HepG2 (cell line): ENCODE results near the gene ADGRB2.

Experiments
- CEBPB ChIP-seq: IDR thresholded peaks from 2 replicates; pipeline ENCODE4 v1.6.1; 2011; ENCODE audit warnings: low read depth, low read length, improper control_type of control experiment, borderline replicate concordance
- CSRNP2 ChIP-seq: sonication (generic); formaldehyde crosslinking; conservative IDR thresholded peaks from 2 replicates; pipeline ENCODE4 v1.8.0; 2022; ENCODE audit warnings: low read depth, missing genetic modification reagents
- ELF1 ChIP-seq: sonication (generic); formaldehyde crosslinking; IDR thresholded peaks from 2 replicates; pipeline ENCODE4 v1.4.0; 2020; ENCODE audit warnings: missing genetic modification reagents
- EP300 ChIP-seq, 3 experiments: sonication (generic) in 1 of 3; formaldehyde crosslinking in 1 of 3; IDR thresholded peaks; 2 replicates each; pipeline versions ENCODE4 v1.5.1 to v1.6.1; 2011 to 2020; ENCODE audit warnings: low read depth in 2 of 3, low read length in 2 of 3, borderline replicate concordance in 1 of 3, improper control_type of control experiment in 1 of 3, mild to moderate bottlenecking in 1 of 3, missing genetic modification reagents in 1 of 3, moderate library complexity in 1 of 3
- EZH2 ChIP-seq: conservative IDR thresholded peaks from 2 replicates; pipeline ENCODE4 v1.6.1; 2012; ENCODE audit warnings: mild to moderate bottlenecking, low read depth, low read length, moderate library complexity
- FOXM1 ChIP-seq: sonication (generic); formaldehyde crosslinking; IDR thresholded peaks from 2 replicates; pipeline ENCODE4 v1.5.0; 2020; ENCODE audit warnings: missing genetic modification reagents
- PCBP2 ChIP-seq: fragments of 200-400 bp; formaldehyde crosslinking; optimal IDR thresholded peaks from 2 replicates; pipeline ENCODE3; 2018; ENCODE audit warnings: low read length, low read depth; ENCODE audit not compliant: poor library complexity, severe bottlenecking
- RARA ChIP-seq: IDR thresholded peaks from 2 replicates; pipeline ENCODE4 v1.6.1; 2016; ENCODE audit warnings: missing genetic modification reagents, missing compliant biosample characterization
- REST ChIP-seq, 2 experiments: IDR thresholded peaks; 2 replicates each; pipeline ENCODE4 v1.6.1; 2011 to 2012; ENCODE audit warnings: low read length in 2 of 2, borderline replicate concordance in 1 of 2, low read depth in 1 of 2, mild to moderate bottlenecking in 1 of 2, moderate library complexity in 1 of 2
- RFX5 ChIP-seq: IDR thresholded peaks from 2 replicates; pipeline ENCODE4 v1.6.1; 2011; ENCODE audit warnings: low read depth, low read length, improper control_type of control experiment
- RXRA ChIP-seq: sonication (generic); formaldehyde crosslinking; IDR thresholded peaks from 2 replicates; pipeline ENCODE4 v1.5.1; 2020; ENCODE audit warnings: missing genetic modification reagents
- SALL1 ChIP-seq: sonication (generic); formaldehyde crosslinking; IDR thresholded peaks from 2 replicates; pipeline ENCODE4 v1.8.0; 2022; ENCODE audit warnings: mild to moderate bottlenecking, missing genetic modification reagents
- ZNF335 ChIP-seq: sonication (generic); formaldehyde crosslinking; IDR thresholded peaks from 2 replicates; pipeline ENCODE4 v1.4.0; 2020; ENCODE audit warnings: missing genetic modification reagents

GRCh38 chr1:31733389-31734219 is 30.5 kb downstream of the ADGRB2 start:
- TF ChIP-seq RXRA (CRISPR knock-in tag) = no peak
- TF ChIP-seq FOXM1 = no peak
- no peak for TF ChIP-seq ELF1
- TF ChIP-seq EP300 (IDR thresholded peaks at IDR 0.05; ENCODE audit: low read depth in 2 of 2, low read length in 2 of 2) = no peak
- no peak for TF ChIP-seq EP300 (CRISPR knock-in tag; IDR thresholded peaks at IDR 0.05; ENCODE audit: borderline replicate concordance)
- TF ChIP-seq RARA (CRISPR knock-in tag) = no peak
- no peak for TF ChIP-seq ZNF335 (CRISPR knock-in tag)
- TF ChIP-seq CSRNP2 = no peak
- no peak for TF ChIP-seq CEBPB
- no peak for TF ChIP-seq RFX5
- no peak for TF ChIP-seq SALL1
- TF ChIP-seq REST (IDR thresholded peaks at IDR 0.05; ENCODE audit: borderline replicate concordance in 1 of 2, low read depth in 1 of 2, low read length in 2 of 2) = no peak
- no peak for TF ChIP-seq EZH2
- TF ChIP-seq PCBP2 = no peak
